Amniotic epithelial cell (primary cell): ENCODE results near the gene TBX3.

ENCODE experiments used
- DNase-seq: peaks from one replicate; pipeline ENCODE4 v3.0.0-alpha.2; 2010; ENCODE audit warnings: low read depth

TBX3 gene

GRCh38 chr12:114668151-114668885 lies 15.7 kb downstream of the TBX3 start:
- DNase-seq = peak; percentile 81

- DNase-seq = no peak
These were observed 16.3 kb downstream of the TBX3 start for GRCh38 chr12:114667669-114668150.

GRCh38 chr12:114666746-114667668 lies 17.0 kb downstream of the TBX3 start:
- no peak for DNase-seq

- DNase-seq = no peak
These were observed 18.3 kb downstream of the TBX3 start for GRCh38 chr12:114665411-114666260.

GRCh38 chr12:114664651-114665320 lies 19.2 kb downstream of the TBX3 start:
- DNase-seq = no peak

- peak; percentile 92 for DNase-seq
These were observed 21.3 kb downstream of the TBX3 start for GRCh38 chr12:114662512-114663177.

- DNase-seq = no peak
These were observed 22.7 kb downstream of the TBX3 start for GRCh38 chr12:114661245-114661644.

GRCh38 chr12:114659084-114659483 lies 24.9 kb downstream of the TBX3 start:
- DNase-seq = no peak

GRCh38 chr12:114658002-114658441 lies 26.0 kb downstream of the TBX3 start:
- DNase-seq = peak; percentile 52

- no peak for DNase-seq
These were observed 26.4 kb downstream of the TBX3 start for GRCh38 chr12:114657597-114657920.

- DNase-seq = no peak
These were observed 26.9 kb downstream of the TBX3 start for GRCh38 chr12:114656906-114657596.

- DNase-seq = peak; percentile 100
These were observed 27.8 kb downstream of the TBX3 start for GRCh38 chr12:114655934-114656749.

- DNase-seq = no peak
These were observed 34.4 kb downstream of the TBX3 start for GRCh38 chr12:114649585-114649984.

GRCh38 chr12:114648711-114649110 lies 35.3 kb downstream of the TBX3 start:
- DNase-seq = no peak

- DNase-seq = no peak
These were observed 45.1 kb downstream of the TBX3 start for GRCh38 chr12:114638790-114639435.

- DNase-seq = peak; percentile 16
These were observed 47.1 kb downstream of the TBX3 start for GRCh38 chr12:114636723-114637480.

GRCh38 chr12:114631242-114631641 lies 52.7 kb downstream of the TBX3 start:
- no peak for DNase-seq

- no peak for DNase-seq
These were observed 55.8 kb downstream of the TBX3 start for GRCh38 chr12:114628199-114628598.
